GM23248 (cell line): ENCODE data around the gene NTF4.
"Not testable (repeated sequence)": the region's sequence is repeated elsewhere in the genome, so short reads cannot be mapped to it uniquely, and the experiment has no call there.

ENCODE experiments used
- EZH2 ChIP-seq: fragments of 200-600 bp; sonication (generic); IDR thresholded peaks from 2 replicates; pipeline ENCODE4 v1.6.1; 2018; ENCODE audit warnings: antibody characterized with exemption, mild to moderate bottlenecking; ENCODE audit not compliant: insufficient read depth, poor library complexity, severe bottlenecking
- EZH2phosphoT487 ChIP-seq: fragments of 200-600 bp; sonication (generic); IDR thresholded peaks from 2 replicates; pipeline ENCODE4 v1.6.1; 2018; ENCODE audit warnings: antibody characterized with exemption, moderate library complexity, mild to moderate bottlenecking, low read depth; ENCODE audit not compliant: insufficient read depth

GRCh38 chr19:49074869-49075268 lies 10.3 kb upstream of the NTF4 start:
- not testable (repeated sequence) for TF ChIP-seq EZH2, EZH2phosphoT487
